Measurements from ENCODE around the gene PRKAG2.

Gene PRKAG2

DNA sequence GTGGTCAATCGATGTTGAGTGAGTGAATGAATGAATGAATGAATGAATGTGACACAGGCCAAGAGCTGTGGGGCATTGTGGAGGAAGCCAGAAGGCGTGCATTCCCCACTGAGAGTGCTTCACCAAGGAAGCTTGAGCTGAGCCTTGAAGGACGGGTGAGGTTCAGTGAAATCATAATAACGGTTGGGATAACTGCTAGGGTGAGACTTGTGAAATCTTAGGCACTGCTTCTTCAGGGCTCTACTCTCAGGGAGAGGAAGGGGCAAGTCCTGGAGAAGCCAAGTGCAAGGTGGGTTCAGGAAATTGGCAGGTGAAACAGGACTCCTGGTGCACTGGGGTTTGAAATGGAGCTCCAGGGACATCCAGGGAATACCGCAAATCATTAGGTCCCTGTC is 23.7 kb upstream of the PRKAG2 start:
- no peak for DNase-seq

DNA sequence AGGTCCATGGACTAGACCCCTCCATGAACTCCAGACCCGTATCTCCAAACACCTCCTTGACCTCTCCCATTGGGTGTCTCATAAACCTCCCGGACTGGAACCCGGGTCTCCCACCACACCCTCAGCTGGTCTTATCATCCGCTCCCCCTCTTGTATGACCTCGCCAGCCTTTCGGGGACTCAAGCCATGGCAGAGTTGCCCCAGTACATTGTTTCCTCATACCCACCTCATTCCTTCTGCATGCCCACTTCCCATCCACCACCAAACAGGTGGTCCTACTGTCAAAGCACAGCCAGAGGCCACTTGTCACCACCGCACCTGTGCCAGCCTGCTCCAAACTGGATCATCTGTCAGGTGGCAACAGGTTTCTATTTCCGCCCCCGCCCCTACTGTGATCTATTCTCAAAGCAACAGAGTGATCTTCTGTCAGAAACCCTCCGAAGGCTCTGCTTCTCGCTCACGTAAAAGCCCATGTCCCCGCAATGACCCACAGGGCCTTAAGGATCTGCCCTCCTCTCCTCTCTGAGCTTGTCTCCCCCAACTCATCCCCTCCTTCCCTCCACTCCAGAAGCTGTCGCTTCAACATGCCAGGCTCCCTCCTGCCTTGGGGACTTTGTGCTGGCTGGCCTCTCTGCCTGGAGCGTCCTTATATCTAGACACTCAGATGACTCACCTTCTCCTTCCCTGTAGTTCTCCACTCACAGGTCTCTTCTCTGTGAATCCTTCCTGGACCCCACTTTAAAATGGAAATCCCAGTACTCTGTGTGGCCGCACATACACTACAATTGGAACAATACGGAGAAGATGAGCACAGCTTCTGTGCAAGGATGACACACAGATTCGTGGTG is 22.8 kb upstream of the PRKAG2 start:
- no peak for DNase-seq

DNA sequence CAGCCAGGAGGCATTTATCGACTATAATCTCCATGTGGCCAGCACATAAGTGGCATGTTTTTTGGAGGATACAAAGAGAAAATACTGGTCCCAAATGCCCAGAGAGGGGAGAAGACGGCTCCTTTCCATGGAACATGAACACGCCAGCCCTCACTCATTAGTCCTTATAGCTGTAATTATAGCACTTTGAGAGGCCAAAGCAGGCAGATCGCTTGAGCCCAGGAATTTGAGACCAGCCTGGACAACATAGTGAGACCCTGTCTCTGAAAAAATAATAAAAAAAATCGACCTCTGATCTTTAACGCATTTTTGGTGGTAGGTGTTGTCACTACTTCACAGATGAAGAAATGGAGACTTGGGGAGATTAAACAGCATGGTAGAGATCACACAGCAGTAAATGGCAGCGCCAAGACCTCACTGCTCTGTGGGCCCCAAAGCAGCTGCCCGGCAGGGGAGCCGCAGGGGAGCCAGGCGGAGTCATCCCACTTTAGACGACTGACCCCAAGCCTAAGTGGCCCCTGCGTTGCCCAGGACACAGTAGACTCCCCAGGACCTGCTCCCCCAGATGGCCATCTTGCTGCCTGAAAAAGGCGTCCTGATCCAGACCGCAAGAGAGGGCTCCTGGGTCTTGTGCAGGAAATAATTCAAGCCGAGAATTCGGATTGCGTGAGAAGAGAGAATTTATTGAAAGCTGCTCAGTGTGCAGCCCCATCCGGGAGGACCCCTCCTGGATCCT is 21.2 kb upstream of the PRKAG2 start:
- DNase-seq, result peak; percentile 7

DNA sequence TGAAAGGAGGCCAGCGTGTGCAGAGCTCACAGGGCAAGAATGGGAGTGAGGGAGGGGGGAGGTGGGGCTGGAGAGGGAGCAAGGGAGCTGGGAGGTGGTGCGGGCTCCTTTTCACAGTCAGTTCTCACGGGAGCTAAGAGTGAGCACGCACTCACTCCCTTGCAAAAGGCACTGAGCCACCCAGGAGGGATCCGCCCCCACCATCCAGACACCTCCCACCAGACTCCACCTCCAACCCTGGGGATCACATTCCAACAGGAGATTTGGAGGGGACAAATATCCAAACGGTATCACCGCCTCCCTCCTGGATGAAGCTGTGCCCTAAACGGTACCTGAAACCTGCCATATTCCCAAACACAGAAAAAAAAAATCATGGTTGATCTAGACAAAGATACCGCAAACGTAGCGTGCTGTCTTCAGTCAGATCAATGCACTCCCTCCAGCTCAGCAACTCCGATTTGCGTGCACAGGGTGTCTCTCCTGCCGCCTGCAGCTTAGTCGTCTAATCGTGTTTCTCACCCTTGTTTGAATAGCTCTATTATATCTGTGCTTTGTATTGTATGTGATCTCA is 20.3 kb upstream of the PRKAG2 start:
- DNase-seq, result no peak

DNA sequence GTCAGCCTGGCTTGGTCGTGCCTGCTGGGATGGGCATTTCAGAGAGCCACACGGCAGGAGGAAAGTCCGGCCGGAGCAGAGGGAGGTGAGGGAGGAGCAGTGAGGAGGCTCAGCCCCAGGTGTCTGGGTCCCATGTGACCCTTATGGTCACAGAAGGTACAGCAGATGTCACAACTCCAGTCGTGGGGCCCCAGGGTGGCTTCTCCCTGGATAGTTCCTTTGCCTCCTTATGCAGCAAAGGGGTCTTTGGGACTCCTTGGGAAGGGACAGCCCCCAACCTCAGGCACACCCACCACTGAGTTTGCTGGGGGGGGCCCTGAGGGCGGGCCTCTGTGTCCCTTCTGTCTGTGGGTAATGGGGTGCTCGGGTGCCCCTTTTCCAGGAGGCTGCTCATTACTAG is 19.6 kb upstream of the PRKAG2 start:
- no peak for DNase-seq

DNA sequence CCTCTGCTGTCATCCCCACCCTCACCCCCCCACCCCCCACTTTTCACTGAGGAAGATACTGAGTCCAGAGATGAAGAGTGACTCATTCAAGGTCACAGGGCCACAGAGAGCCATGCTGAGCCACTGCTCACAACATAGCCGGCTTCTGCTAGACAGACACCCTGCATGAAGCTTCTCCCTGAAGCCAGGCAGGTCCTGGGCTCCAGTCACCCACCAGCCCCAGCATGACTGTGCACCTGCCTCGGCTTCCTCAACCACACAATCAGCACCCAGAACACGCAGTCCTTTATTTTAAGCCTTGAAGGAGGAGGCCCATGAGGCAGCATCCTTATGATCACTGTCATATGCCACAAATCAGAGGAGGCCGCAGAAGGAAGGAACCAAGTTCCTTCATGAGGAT is 19.2 kb upstream of the PRKAG2 start:
- no peak for DNase-seq

DNA sequence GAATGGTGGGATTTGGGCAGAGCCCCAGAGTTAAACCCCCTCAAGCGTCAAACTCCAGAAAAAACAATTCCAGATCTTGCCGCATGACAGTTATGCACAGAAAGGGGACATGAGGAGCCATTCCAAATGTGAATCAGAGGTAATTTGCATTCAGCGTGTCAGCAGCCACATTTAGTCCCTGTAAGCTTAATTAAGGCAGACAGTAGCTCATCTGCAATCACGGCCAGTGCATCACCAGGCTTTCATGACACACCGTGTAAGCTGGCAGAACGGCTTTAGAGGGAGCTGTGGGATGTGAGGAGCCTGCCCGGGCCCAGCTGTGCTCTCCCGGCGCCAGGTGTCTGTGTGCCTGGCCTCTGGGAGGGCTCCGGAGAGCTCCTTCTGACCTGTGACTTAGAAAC is 18.7 kb upstream of the PRKAG2 start:
- no peak for DNase-seq

DNA sequence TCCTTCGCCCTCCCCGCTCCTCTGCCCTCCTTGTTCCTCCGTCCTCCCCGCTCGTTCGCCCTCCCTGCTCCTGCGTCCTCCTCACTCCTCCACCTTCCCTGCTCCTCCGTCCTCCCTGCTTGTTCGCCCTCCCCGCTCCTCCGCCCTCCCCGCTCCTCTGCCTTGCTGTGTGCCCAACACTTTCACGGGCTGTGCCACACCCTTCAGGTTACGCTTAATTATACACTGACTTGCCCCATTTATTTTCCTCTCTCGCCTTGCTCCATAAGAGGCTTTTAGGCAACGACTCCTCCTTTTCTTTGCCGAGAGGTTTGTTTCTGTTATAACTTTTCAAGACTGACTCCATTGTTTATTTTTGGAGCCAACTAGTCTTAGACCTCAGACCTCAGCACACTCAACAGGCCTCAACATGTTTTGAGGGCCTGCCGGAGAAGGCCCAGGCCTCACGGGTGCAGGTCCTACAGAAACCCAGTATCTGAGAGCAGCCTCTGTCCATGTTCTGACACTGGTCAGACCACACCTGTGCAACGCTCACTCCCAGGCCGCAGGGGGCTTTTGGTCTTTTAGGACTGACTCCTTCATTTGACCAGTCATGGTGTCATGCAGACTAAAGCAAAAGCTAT is 18.2 kb upstream of the PRKAG2 start:
- no peak for DNase-seq

DNA sequence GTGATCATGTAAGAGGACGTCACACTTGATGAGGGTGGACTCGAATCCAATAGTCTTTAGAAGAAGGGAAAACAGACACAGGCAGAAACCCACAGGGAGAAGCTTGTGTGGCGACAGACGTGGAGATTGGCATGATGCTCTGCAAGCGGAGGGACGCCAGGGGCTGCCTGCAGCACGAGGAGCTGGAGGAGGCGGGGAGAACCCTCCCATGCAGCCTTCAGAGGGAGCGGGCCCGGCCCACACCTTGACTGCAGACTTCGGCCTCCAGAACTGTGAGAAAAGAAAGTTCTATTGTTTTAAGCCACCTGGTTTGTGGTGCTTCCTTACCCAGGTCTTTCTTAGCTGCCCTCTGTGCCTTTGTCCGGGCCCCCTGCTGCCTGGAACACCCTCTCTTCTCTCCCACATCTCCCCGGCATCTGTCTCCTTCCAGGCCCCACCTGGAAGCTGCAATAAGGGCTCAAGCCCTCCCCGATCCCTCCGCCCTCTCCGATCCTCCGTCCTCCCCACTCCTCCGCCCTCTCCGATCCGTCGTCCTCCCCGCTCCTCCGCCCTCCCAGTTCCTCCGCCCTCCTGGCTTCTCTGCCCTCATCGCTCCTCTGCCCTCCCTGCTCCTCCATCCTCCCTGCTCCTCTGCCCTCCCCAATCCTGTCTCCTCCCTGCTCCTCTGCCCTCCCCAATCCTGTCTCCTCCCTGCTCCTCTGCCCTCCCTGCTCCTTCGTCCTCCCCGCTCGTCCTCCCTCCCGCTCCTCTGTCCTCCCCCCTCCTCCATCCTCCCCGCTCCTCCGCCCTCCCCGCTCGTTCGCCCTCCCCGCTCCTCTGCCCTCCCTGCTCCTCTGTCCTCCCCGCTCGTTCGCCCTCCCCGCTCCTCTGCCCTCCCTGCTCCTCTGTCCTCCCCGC is 17.4 kb upstream of the PRKAG2 start:
- DNase-seq, result no peak

DNA sequence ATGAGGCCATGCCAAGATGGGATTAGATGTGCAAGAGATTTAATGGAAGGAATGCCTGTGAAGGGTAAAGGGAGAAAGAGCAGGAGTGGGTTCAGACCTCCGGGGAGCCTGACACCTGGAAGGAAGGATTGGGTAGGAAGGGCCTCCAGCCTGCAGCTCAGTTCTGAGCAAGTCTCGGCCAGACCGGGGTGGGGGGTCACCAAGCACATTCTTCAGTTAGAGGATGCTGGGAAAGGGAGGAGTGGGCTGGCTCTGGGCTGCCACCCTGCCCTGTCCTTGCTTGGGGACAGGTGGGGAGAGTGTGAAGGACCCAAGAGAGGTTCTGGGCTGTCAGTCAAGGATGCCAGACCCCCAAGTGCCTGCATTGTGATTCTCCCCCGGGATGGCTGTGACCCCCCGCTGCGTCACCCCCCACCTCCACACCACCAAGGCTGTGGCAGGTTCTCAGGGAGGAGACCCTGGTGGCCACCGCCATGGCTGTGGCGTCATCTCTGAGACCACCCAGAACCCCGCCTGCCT is 16.5 kb upstream of the PRKAG2 start:
- no peak for DNase-seq

DNA sequence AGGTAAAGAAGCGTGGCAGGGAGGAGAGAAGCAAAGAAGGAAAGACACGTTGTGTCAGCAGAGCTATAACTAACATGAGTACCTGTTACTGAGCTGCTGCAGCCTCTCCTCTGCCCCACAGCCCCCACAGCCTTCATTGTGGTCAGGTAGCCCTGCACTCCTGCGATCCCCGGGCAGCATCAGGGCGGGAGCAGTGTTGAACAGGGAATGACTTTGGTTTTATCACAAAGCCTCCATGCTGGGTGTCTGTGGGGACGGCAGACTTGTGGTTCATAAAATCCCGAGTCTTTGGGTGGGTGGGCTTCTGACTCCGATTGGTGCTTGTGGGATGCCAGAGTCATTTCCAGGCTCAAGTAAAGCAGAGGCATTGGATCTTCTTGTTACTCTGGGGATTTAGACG is 14.8 kb upstream of the PRKAG2 start:
- no peak for DNase-seq

DNA sequence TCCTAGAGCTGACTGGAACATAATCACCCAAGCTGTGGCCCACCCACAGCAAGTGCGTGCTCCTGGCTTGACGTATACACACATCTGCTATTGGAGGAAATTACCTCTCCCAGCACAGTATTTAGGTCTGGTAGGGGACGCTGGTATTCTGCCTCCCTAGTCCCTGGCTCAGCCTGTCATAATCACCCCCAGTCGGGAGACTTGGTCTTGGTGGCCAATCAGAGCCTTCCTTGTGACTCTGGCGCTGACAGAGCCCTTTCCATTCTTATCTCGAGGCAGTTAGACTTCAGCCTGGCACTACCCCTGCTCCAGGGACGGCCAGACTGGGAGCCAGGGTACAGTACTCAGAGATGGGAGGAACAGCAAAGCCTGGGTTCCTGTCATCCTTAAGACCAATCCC is 14.3 kb upstream of the PRKAG2 start:
- no peak for DNase-seq

DNA sequence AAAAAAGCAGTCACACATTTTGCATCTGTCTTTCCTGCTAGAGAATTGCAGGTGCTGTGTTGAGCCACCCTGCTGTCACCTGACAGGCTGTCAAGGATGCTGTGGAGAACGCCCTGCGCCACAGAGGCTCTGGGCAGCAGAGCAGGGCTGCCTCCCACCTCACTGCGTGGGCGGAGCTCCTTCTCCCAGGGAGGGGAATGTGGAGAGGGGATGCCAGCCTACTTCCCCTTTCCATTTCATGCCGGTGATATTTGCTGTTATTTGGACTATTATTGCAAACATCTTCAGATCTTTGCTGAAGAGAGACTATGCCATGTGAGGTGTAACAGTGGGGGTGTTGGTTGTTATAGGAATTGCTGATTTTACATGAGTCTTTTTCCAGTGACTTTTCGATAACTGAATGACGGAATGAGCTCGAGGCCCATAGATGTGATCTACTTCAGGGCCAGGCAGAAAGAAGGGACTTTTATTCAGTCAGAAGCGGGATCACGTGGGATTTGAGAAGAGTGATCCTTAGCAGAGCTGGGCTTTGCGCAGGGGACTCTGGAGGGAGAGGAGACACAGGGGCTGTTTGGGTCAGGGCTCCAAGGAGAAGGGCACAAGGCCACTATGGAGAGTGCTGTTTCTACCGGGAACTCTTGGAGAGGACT is 13.6 kb upstream of the PRKAG2 start:
- no peak for DNase-seq

DNA sequence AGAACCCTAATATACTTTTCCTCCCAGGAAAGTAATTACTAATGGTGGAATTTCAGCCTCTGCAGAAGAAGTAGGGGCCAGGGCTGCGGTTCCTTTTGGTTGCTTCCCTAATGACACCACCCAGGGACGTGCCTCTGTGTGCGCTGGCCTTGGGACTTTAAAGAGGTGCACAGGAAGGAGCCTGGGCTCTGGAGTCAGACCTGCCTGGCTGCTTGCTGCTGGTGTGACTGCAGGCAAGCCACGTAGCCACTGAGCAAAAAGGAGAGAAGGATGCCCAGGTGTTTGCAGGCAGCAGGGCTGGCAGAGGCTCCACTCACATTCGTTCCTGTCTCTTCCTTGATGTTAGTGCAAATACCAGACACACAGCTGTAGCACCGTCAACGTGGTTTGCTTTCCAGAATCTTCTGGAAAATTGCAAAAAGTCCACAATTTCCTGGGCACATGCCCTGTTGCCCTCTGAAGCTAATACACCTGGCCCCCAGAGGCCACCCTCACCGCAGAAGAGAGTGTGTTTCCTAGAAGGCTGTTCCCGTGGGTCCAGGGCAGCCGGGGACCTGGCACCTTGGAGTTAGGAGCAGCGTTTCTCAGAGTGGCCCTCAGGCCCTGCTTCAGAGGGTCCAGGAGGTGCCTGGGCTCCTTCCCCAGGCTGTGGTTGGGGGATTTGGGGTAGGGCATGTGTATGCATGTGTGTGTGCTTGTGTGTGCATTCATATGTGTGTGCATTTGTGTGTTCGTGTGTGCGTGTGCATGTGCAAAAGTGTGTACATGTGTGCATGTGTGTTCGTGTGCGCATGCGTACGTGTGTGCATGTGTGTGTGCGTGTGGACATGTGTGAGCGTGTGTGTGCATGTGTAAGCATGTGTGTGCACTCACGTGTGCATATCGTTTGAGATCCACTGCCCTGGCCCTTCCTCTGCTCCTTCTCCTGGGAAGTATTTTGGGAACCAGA is 12.8 kb upstream of the PRKAG2 start:
- no peak for DNase-seq

DNA sequence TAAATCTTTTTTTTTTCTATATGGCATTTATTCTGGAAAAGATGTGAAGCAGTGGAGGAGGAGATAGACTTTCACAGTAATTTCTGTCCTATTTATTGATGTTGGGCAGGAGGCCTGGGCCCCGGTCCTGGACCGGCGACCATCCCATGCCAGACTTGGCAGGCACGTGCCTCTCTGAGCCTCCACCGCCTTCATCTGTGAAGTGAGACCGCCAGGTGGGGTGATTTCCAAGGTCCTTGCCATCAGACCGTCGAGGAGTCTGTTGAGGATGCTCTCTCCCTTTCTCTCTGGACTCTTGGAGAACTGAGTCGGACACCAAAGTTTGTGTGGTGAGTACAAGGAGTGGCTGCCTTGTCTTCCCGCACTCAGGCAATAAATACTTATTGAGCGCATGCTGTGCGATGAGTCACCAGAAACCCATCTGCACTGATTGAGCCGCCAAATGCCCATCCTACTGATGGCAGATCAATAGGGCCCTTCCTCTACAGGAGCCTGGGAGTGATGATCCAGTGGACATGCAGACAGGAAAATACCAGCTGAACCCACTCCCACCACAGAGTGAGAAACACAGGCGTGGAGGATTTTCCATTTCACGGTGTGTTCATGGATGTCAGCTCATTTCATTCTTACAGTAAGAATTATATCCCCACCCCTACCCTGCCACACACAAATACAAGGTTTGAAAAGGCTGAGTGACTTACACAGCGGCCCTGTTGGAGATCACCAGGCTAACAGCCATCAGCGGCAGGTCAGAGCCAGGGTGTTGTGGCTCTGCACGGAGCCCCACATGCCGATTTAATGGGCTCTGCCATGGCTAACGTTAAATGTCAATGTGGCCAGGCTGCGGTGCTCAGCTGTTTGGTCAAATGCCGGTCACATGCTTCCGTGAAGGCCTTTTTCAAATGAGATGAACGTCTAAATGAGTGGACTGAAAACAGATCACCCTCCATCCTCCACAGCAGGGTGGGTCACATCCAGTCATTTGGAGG is 11.5 kb upstream of the PRKAG2 start:
- DNase-seq, result no peak

DNA sequence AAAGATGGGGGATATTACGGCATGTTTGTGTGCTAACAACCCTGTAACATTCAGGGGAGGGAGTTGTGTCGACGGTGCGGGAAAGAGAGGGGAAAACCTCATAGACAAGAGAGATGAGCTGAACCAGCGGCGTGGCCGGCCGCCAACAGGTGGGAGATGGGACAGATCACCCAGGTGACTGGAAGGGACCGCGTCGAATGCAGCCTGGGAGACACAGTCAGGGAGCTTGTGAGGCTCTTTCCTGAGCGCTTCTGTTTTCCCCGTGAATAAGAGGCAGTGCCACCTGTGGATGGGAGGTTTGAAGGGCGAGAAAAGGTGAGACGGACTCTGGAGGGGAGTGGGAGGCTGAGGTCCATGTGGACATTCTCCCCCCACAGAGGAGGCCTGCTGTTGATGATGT is 9.9 kb upstream of the PRKAG2 start:
- no peak for DNase-seq

DNA sequence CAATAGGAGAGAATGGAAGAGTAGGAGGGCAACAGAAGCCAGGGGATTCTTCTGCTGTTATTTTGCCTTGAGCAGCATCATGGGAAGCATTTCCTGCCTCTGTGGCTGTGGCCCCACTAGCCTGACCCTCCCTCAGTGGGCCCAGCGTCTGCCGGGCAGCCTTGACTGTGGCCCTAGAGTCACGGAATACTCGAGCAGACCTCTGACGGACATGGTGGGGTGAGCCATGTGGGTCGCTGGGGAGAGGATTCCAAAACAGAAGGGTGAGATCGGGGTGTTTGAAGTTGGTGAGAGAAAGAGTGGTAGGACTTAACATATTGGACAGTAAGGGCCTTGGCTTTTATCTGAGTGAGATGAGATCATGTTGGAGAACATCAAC is 8.3 kb upstream of the PRKAG2 start:
- no peak for DNase-seq

DNA sequence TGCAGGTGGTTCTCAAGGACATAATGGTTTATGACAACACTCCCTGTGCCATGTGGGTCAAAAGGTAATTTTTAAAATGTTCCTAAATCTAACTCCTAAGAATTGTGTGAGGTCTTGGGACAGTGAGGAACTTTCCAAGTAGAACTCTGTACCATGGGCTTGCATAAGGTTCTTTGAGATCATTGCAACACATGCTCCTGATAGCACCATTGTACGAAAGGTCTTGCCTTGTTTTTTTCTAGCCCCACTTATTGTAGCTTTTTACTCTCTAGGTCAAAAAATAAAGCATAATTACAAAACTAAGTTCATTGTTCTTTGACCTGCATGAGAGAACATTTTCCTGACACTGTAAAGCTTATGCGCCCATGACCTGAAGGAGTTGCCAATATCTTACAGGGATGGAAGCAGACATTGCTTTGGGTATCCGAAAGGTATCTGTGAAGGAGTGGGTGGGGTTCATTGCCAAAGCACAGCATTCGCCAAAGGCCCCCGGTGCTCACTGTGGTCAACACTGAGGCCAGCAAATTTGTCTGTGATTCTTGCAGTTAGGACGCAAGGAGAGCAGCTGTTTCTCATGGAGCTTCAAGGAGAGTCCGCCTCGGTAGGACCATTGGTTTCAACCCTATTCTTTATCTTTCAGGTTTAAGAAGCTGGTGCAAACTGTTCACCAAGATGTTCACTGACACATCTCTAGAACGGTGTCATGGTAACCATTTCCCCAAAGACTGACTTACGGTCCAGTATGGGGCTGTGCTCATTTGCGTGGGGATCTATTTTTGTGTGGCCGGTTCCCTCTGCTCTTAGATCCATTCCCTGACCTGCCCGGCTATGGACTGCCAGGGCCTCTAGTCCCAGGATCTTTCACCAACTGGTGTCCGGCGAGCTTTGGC is 7.6 kb upstream of the PRKAG2 start:
- no peak for DNase-seq

All from fibroblast of upper back skin (primary cell).